ENCODE results near the gene URI1. TPM values are rescaled to one million over a fixed set of nuclear protein-coding genes. Genes with fewer than 3 reads are reported as not detected.

Gene URI1
- total and polyA plus RNA-seq, 2 of the 8 experiments (the other 6 are each of a cell fraction or from before 2014, with no cell fraction given): 27.7 to 64.3 TPM

GRCh38 chr19:29917911-29918310, 24.1 kb upstream of the URI1 start:
- H2AK5ac ChIP-seq (ENCODE audit: low read depth, low read length): no peak overlapping the region
- H3K4me2 ChIP-seq (ENCODE audit: insufficient read depth in 1 of 2, low read depth in 2 of 2, low read length in 2 of 2): no peak overlapping the region
- H2BK15ac ChIP-seq (ENCODE audit: low read length): no peak overlapping the region
- H4K91ac ChIP-seq (replicated peaks; ENCODE audit: insufficient read length, low read length): no peak overlapping the region
- CTCF ChIA-PET (ENCODE audit: partially characterized antibody): no interaction called here
- H3K9ac ChIP-seq (replicated peaks in 1 of 4; ENCODE audit: extremely low read depth in 1 of 4, low read depth in 3 of 4, low read length in 3 of 4): no peak overlapping the region
- no peak overlapping the region for H4K5ac ChIP-seq (ENCODE audit: insufficient read length, low read depth, low read length)
- H3K27me3 ChIP-seq (replicated peaks in 1 of 4; ENCODE audit: control insufficient read depth in 3 of 4, extremely low read depth in 1 of 4, insufficient read depth in 3 of 4, low read length in 3 of 4): no peaks in the 10 kb centered on the region
- H3K79me2 ChIP-seq (ENCODE audit: control insufficient read depth in 1 of 2, insufficient read depth in 2 of 2, low read length in 2 of 2): no peaks in the 10 kb centered on the region
- no peak overlapping the region for H2AFZ ChIP-seq (ENCODE audit: low read length)
- no peak overlapping the region for H2BK20ac ChIP-seq (ENCODE audit: low read length)
- H3K4me3 ChIP-seq (ENCODE audit: extremely low read depth in 1 of 4, insufficient read depth in 2 of 4, low read depth in 3 of 4, low read length in 4 of 4): no peak overlapping the region
- FAIRE-seq (no peak), DNase-seq (ENCODE audit: low read depth in 1 of 2, low spot score in 2 of 2) (no peak)
- 91% methylated on average over 7 of the region's 7 CpGs; no CpG with 5 or more reads in 1 of the 2 experiments for WGBS, 2 experiments (ENCODE audit: extremely low coverage in 1 of 2, insufficient coverage in 1 of 2, insufficient read length in 1 of 2, insufficient replicate concordance in 2 of 2, low coverage in 1 of 2, low lambda C conversion rate in 2 of 2, missing lambda C conversion rate in 1 of 2)
- no peak overlapping the region for H3K18ac ChIP-seq (ENCODE audit: extremely low read depth, low read length)
- H2BK12ac ChIP-seq (ENCODE audit: low read depth, low read length): no peak overlapping the region
- no peaks in the 10 kb centered on the region for H4K20me1 ChIP-seq (replicated peaks in 1 of 2; ENCODE audit: control insufficient read depth in 1 of 2, insufficient read depth in 2 of 2, low read length in 2 of 2)
- H3K14ac ChIP-seq (ENCODE audit: insufficient read length): no peak overlapping the region
- no peaks in the 10 kb centered on the region for H3K79me1 ChIP-seq (ENCODE audit: low read depth, low read length)
- H3K56ac ChIP-seq (replicated peaks; ENCODE audit: insufficient read length, low read depth, low read length): no peak overlapping the region
- no peak overlapping the region for H3K23ac ChIP-seq (ENCODE audit: insufficient read length)
- H4K8ac ChIP-seq (ENCODE audit: extremely low read depth, insufficient read depth, low read length): no peak overlapping the region
- no peaks in the 10 kb centered on the region for H3K36me3 ChIP-seq (ENCODE audit: control insufficient read depth in 2 of 4, insufficient read depth in 4 of 4, low read length in 3 of 4)
- no peaks in the 10 kb centered on the region for H3K4me1 ChIP-seq (replicated peaks in 1 of 4; ENCODE audit: control insufficient read depth in 3 of 4, insufficient read depth in 4 of 4, low read length in 3 of 4)
- POLR2A ChIA-PET (ENCODE audit: partially characterized antibody): no interaction called here
- H2BK120ac ChIP-seq (replicated peaks; ENCODE audit: low read depth, low read length): no peak overlapping the region
- no peak overlapping the region for H3K27ac ChIP-seq (ENCODE audit: low read depth, low read length)
- no peaks in the 10 kb centered on the region for H3K23me2 ChIP-seq (ENCODE audit: low read depth, low read length)
- no peak overlapping the region for H2BK5ac ChIP-seq (ENCODE audit: low read depth, low read length)
- no peak overlapping the region for H3K4ac ChIP-seq (replicated peaks; ENCODE audit: insufficient read length, low read depth, low read length)
- H3K9me3 ChIP-seq (ENCODE audit: insufficient read depth in 2 of 2, low read depth in 1 of 2, low read length in 1 of 2): no peaks in the 10 kb centered on the region
- TF ChIP-seq HDAC2 (IDR thresholded peaks at IDR 0.05; ENCODE audit: borderline replicate concordance in 1 of 2, low read depth in 2 of 2, low read length in 2 of 2): no peak
- no peak for TF ChIP-seq PHF8 (conservative IDR thresholded peaks at IDR 0.05; ENCODE audit: low read depth, low read length)
- TF ChIP-seq USF2 (IDR thresholded peaks at IDR 0.05; ENCODE audit: low read length): no peak
- no peak for TF ChIP-seq ZNF274 (IDR thresholded peaks at IDR 0.05; ENCODE audit: borderline replicate concordance, extremely low read depth, low read length)
- TF ChIP-seq KDM4A (IDR thresholded peaks at IDR 0.05; ENCODE audit: low read depth, low read length, severe bottlenecking): no peak
- TF ChIP-seq RBBP5 (IDR thresholded peaks at IDR 0.05; ENCODE audit: borderline replicate concordance, low read depth, low read length): no peak
- no peak for TF ChIP-seq RXRA (IDR thresholded peaks at IDR 0.05; ENCODE audit: insufficient read depth, low read depth, low read length)
- no peak for TF ChIP-seq SIX5 (IDR thresholded peaks at IDR 0.05; ENCODE audit: low read depth, low read length)
- TF ChIP-seq SAP30 (IDR thresholded peaks at IDR 0.05; ENCODE audit: insufficient read depth, insufficient replicate concordance, low read length): no peak
- no peak for TF ChIP-seq MAFK (IDR thresholded peaks at IDR 0.05; ENCODE audit: low read depth, low read length)
- no peak for TF ChIP-seq EZH2 (IDR thresholded peaks at IDR 0.05; ENCODE audit: low read depth, low read length, severe bottlenecking)
- no peak for TF ChIP-seq BACH1 (IDR thresholded peaks at IDR 0.05; ENCODE audit: low read length)

All from H1 (cell line).